IMR-90 (cell line): ENCODE data around the gene FES. TPM values are rescaled to one million over a fixed set of nuclear protein-coding genes. Genes with fewer than 3 reads are reported as not detected.

ENCODE experiments used
- ATAC-seq: fragments of 200-7000 bp; cut with Tn5 transposase; 2 replicates; pipeline ENCODE4 v1.9.1; 2020; ENCODE audit warnings: low read depth, mild to moderate bottlenecking, moderate library complexity
- BruUV-seq: library from RNA; stranded (reverse); fragments of 400-500 nt; replicated peaks from 2 replicates; lab custom pipeline; 2021; lab: Mats Ljungman, UMichigan
- CTCF ChIA-PET: fragments of 300-600 bp; formaldehyde crosslinking; extraction: SDS; loops from one replicate; lab custom pipeline; 2021; ENCODE audit warnings: antibody characterized with exemption; lab: Yijun Ruan, JAX
- POLR2A ChIA-PET: fragments of 300-600 bp; sonication (Branson Sonifier 250); formaldehyde crosslinking; loops from one replicate; lab custom pipeline; 2022; ENCODE audit warnings: antibody characterized with exemption; ENCODE audit not compliant: unreplicated experiment; lab: Charles Lee
- DNase-seq: peaks from one replicate; pipeline ENCODE4 v3.0.0; 2013
- H2AFZ ChIP-seq: replicated peaks from 2 replicates; pipeline ENCODE3; 2013; ENCODE audit warnings: low read length, mild to moderate bottlenecking; ENCODE audit not compliant: poor library complexity
- H2AK5ac ChIP-seq: 2 replicates; pipeline ENCODE4 v1.6.1; 2013; ENCODE audit warnings: low read depth, low read length, inconsistent platforms
- H2AK9ac ChIP-seq: replicated peaks from 2 replicates; pipeline ENCODE3; 2013; ENCODE audit warnings: mild to moderate bottlenecking, low read depth, low read length, moderate library complexity; ENCODE audit not compliant: poor library complexity
- H2BK120ac ChIP-seq: 2 replicates; pipeline ENCODE4 v1.6.1; 2013; ENCODE audit warnings: low read depth, low read length, inconsistent platforms
- H2BK15ac ChIP-seq: 3 replicates; pipeline ENCODE4 v1.6.1; 2013; ENCODE audit warnings: low read depth, low read length, inconsistent platforms
- H2BK20ac ChIP-seq: 2 replicates; pipeline ENCODE4 v1.6.1; 2013; ENCODE audit warnings: low read depth, mild to moderate bottlenecking, inconsistent platforms, low read length, moderate library complexity
- H2BK5ac ChIP-seq: 2 replicates; pipeline ENCODE4 v1.6.1; 2013; ENCODE audit warnings: mild to moderate bottlenecking, low read depth, low read length, inconsistent platforms; ENCODE audit not compliant: poor library complexity, severe bottlenecking
- H3K14ac ChIP-seq: replicated peaks from 2 replicates; pipeline ENCODE4 v1.6.1; 2013; ENCODE audit warnings: low read depth, low read length, inconsistent platforms
- H3K18ac ChIP-seq: 2 replicates; pipeline ENCODE4 v1.6.1; 2013; ENCODE audit warnings: low read depth, low read length, control low read depth
- H3K23ac ChIP-seq: 2 replicates; pipeline ENCODE4 v1.6.1; 2013; ENCODE audit warnings: low read depth, low read length, inconsistent platforms
- H3K27ac ChIP-seq: 2 replicates; pipeline ENCODE4 v1.5.1; 2013; ENCODE audit warnings: mild to moderate bottlenecking, control low read depth, low read length; ENCODE audit not compliant: insufficient read depth
- H3K27me3 ChIP-seq: 2 replicates; pipeline ENCODE4 v1.6.1; 2013; ENCODE audit warnings: low read length; ENCODE audit not compliant: control insufficient read depth, insufficient read depth
- H3K36me3 ChIP-seq: 2 replicates; pipeline ENCODE4 v1.6.1; 2013; ENCODE audit warnings: low read length, mixed read lengths; ENCODE audit not compliant: control insufficient read depth, insufficient read depth
- H3K4ac ChIP-seq: 2 replicates; pipeline ENCODE4 v1.6.1; 2013; ENCODE audit warnings: low read depth, low read length, inconsistent platforms
- H3K4me1 ChIP-seq: 2 replicates; pipeline ENCODE4 v1.6.1; 2013; ENCODE audit warnings: low read length, mixed read lengths; ENCODE audit not compliant: control insufficient read depth, insufficient read depth
- H3K4me2 ChIP-seq: 2 replicates; pipeline ENCODE4 v1.6.1; 2013; ENCODE audit warnings: low read depth, mild to moderate bottlenecking, control low read depth, low read length, moderate library complexity
- H3K4me3 ChIP-seq: 2 replicates; pipeline ENCODE4 v1.5.1; 2013; ENCODE audit warnings: low read depth, mild to moderate bottlenecking, control low read depth, low read length, moderate library complexity; ENCODE audit not compliant: insufficient read depth
- H3K56ac ChIP-seq: 2 replicates; pipeline ENCODE4 v1.6.1; 2013; ENCODE audit warnings: low read length, inconsistent platforms; ENCODE audit not compliant: insufficient read depth; ENCODE audit errors: extremely low read depth
- H3K79me1 ChIP-seq, 2 experiments: 2 replicates each; pipeline ENCODE4 v1.6.1; 2013; ENCODE audit warnings: low read length in 2 of 2, inconsistent platforms in 1 of 2, low read depth in 1 of 2
- H3K9ac ChIP-seq: 2 replicates; pipeline ENCODE4 v1.6.1; 2013; ENCODE audit warnings: low read depth, low read length, control low read depth
- H3K9me1 ChIP-seq: 2 replicates; pipeline ENCODE4 v1.6.1; 2013; ENCODE audit warnings: low read length, inconsistent platforms; ENCODE audit not compliant: insufficient read depth
- H3K9me3 ChIP-seq: 2 replicates; pipeline ENCODE4 v1.6.1; 2013; ENCODE audit warnings: low read length; ENCODE audit not compliant: control insufficient read depth, insufficient read depth
- H4K20me1 ChIP-seq: 2 replicates; pipeline ENCODE4 v1.6.1; 2013; ENCODE audit warnings: low read length, inconsistent platforms; ENCODE audit not compliant: insufficient read depth
- H4K5ac ChIP-seq: 2 replicates; pipeline ENCODE4 v1.6.1; 2013; ENCODE audit warnings: mild to moderate bottlenecking, low read depth, low read length, control low read depth
- H4K8ac ChIP-seq, 2 experiments: 2 replicates each; pipeline ENCODE4 v1.6.1; 2013; ENCODE audit warnings: low read depth in 2 of 2, low read length in 2 of 2, control low read depth in 1 of 2, inconsistent platforms in 1 of 2
- H4K91ac ChIP-seq: 2 replicates; pipeline ENCODE4 v1.6.1; 2013; ENCODE audit warnings: low read depth, low read length, inconsistent platforms; ENCODE audit not compliant: insufficient read depth
- FOS ChIP-seq: fragments of 150-350 bp; IDR thresholded peaks from 2 replicates; pipeline ENCODE4 v1.6.1; 2016; ENCODE audit warnings: low read depth, low read length
- MAZ ChIP-seq: IDR thresholded peaks from 2 replicates; pipeline ENCODE4 v1.6.1; 2012; ENCODE audit warnings: low read depth, mild to moderate bottlenecking, low read length, improper control_type of control experiment, moderate library complexity, borderline replicate concordance
- NFE2L2 ChIP-seq: fragments of 150-350 bp; IDR thresholded peaks from 2 replicates; pipeline ENCODE4 v1.6.1; 2016; ENCODE audit warnings: low read depth, mild to moderate bottlenecking, low read length
- SMC3 ChIP-seq: fragments of 150-350 bp; IDR thresholded peaks from 2 replicates; pipeline ENCODE4 v1.6.1; 2016; ENCODE audit warnings: low read depth, mild to moderate bottlenecking, antibody characterized with exemption, low read length, moderate library complexity
- WGBS, 2 experiments: methylation state at CpG; one replicate each; pipeline versions ENCODE4 v1.1.5 to v1.1.7; 2013; ENCODE audit warnings: missing lambda C conversion rate in 2 of 2; ENCODE audit not compliant: insufficient read length in 1 of 2; ENCODE audit errors: extremely low coverage in 2 of 2; 5-methylcytosine and 5-hydroxymethylcytosine counted together
- dilution Hi-C: fragments of 300-500 bp; cut with HindIII; formaldehyde crosslinking; loops from one replicate; pipeline ENCODE4 v1.14.3; 2018; ENCODE audit warnings: low sequenced_read_pairs; ENCODE audit not compliant: unreplicated experiment
- in situ Hi-C: fragments of 300-500 bp; cut with MboI; formaldehyde crosslinking; loops from 3 replicates; pipeline ENCODE4 v1.14.3; 2019; ENCODE audit warnings: low sequenced_read_pairs, inconsistent platforms, mixed read lengths
- intact Hi-C: fragments of 100-400 bp; cut with micrococcal nuclease; formaldehyde crosslinking; loops from 2 replicates; pipeline ENCODE4 v1.10.0; 2022
- polyA plus RNA-seq, 3 experiments: library from polyadenylated mRNA; depleted of rRNA; stranded (reverse); fragments of >200 nt; gene quantifications; 2 replicates each; pipeline ENCODE4 v1.2.3, GENCODE V29; 2012; ENCODE audit warnings: low replicate concordance in 1 of 3
- total RNA-seq: library from RNA; depleted of rRNA; stranded (reverse); fragments of >200 nt; gene quantifications from 2 replicates; pipeline ENCODE4 v1.2.3, GENCODE V29; 2012

The FES gene
- total and polyA plus RNA-seq, 2 of the 4 experiments (the other 2 are of a cell fraction) = 10.5 to 11.7 TPM

- TF ChIP-seq MAZ = peak; percentile 18; the same call in 1 of the 2 replicates
- no peak for TF ChIP-seq SMC3
- 0 out of 2 replicates have a peak, but pooled peaks have one; percentile 26 for TF ChIP-seq FOS
- 0 out of 2 replicates have a peak, but pooled peaks have one; percentile 5 for TF ChIP-seq NFE2L2
- H4K20me1 ChIP-seq = no peaks in the 10 kb centered on the region
- ChIA-PET POLR2A (no interaction called here), CTCF (no interaction called here)
- dilution Hi-C loops (no loop called here), intact Hi-C loops (no loop called here), in situ Hi-C loops (no loop called here)
- no peak overlapping the region for H4K91ac ChIP-seq
- peak overlapping the region; percentile 5 for H2AFZ ChIP-seq
- H3K9ac ChIP-seq = no peak overlapping the region
- H3K23ac ChIP-seq = no peak overlapping the region
- no peak overlapping the region for H2BK5ac ChIP-seq
- H4K5ac ChIP-seq = no peak overlapping the region
- H3K56ac ChIP-seq = no peak overlapping the region
- no peaks in the 10 kb centered on the region for H3K9me3 ChIP-seq
- DNase-seq (peak; percentile 75), ATAC-seq (peak; percentile 77)
- H3K27me3 ChIP-seq = no peaks in the 10 kb centered on the region
- 74% methylated on average over 16 of the region's 25 CpGs; no CpG with 5 or more reads in 1 of the 2 experiments for WGBS, 2 experiments
- H3K18ac ChIP-seq = no peak overlapping the region
- peaks cover 50% of the 10 kb centered on the region for H3K36me3 ChIP-seq
- no peak overlapping the region for H2BK15ac ChIP-seq
- H3K79me1 ChIP-seq = no peaks in the 10 kb centered on the region
- peak overlapping the region; percentile 66 for H2AK9ac ChIP-seq
- peak overlapping the region in 1 of 2 experiments; percentile 35; a peak in 1 of 4 replicates for H4K8ac ChIP-seq
- BruUV-seq = no TSS peak
- H3K14ac ChIP-seq = no peak overlapping the region; the same call in 1 of the 2 replicates
- no peak overlapping the region; the same call in 1 of the 2 replicates for H3K4ac ChIP-seq
- H2BK20ac ChIP-seq = no peak overlapping the region
- no peak overlapping the region for H3K4me3 ChIP-seq
- H3K4me2 ChIP-seq = no peak overlapping the region
- H3K9me1 ChIP-seq = peaks cover 3% of the 10 kb centered on the region; the same call in 1 of the 2 replicates
- peaks cover 10% of the 10 kb centered on the region; the same call in 1 of the 2 replicates for H3K4me1 ChIP-seq
- H3K27ac ChIP-seq = 0 out of 2 replicates have a peak overlapping the region, but pooled peaks have one; percentile 5
- H2BK120ac ChIP-seq = no peak overlapping the region
- H2AK5ac ChIP-seq = no peak overlapping the region; the same call in 1 of the 2 replicates
Measured at GRCh38 chr15:90915808-90916440, 31.6 kb downstream of the FES start.
